ENCODE data around the gene DLGAP1.
"Not testable (repeated sequence)": the region's sequence is repeated elsewhere in the genome, so short reads cannot be mapped to it uniquely, and the experiment has no call there.

Gene DLGAP1

GRCh38 chr18:3615374-3615985 lies 839.6 kb downstream of the DLGAP1 start:
- DNase-seq (ENCODE audit: low read depth in 2 of 3, low spot score in 2 of 3), result no peak

GRCh38 chr18:3612315-3612714 lies 842.8 kb downstream of the DLGAP1 start:
- no peak for DNase-seq (ENCODE audit: low read depth in 2 of 3, low spot score in 2 of 3)

- DNase-seq (ENCODE audit: low read depth in 2 of 3, low spot score in 2 of 3), result no peak
Measured at GRCh38 chr18:3611313-3612090, 843.6 kb downstream of the DLGAP1 start.

- DNase-seq (ENCODE audit: low read depth in 2 of 3, low spot score in 2 of 3), result no peak
Measured at GRCh38 chr18:3610813-3611212, 844.3 kb downstream of the DLGAP1 start.

GRCh38 chr18:3610188-3610708 lies 844.9 kb downstream of the DLGAP1 start:
- DNase-seq (ENCODE audit: low read depth in 2 of 3, low spot score in 2 of 3), result no peak

- DNase-seq (ENCODE audit: low read depth in 2 of 3, low spot score in 2 of 3), result no peak
Measured at GRCh38 chr18:3608488-3608887, 846.6 kb downstream of the DLGAP1 start.

GRCh38 chr18:3608099-3608453 lies 847.0 kb downstream of the DLGAP1 start:
- DNase-seq (ENCODE audit: low read depth in 2 of 3, low spot score in 2 of 3), result not testable (repeated sequence)

- no peak for DNase-seq (ENCODE audit: low read depth in 2 of 3, low spot score in 2 of 3)
Measured at GRCh38 chr18:3607309-3608098, 847.6 kb downstream of the DLGAP1 start.

GRCh38 chr18:3606863-3607262 lies 848.2 kb downstream of the DLGAP1 start:
- DNase-seq (ENCODE audit: low read depth in 2 of 3, low spot score in 2 of 3), result not testable (repeated sequence)

GRCh38 chr18:3605954-3606443 lies 849.1 kb downstream of the DLGAP1 start:
- no peak for DNase-seq (ENCODE audit: low read depth in 2 of 3, low spot score in 2 of 3)

- no peak for DNase-seq (ENCODE audit: low read depth in 2 of 3, low spot score in 2 of 3)
Measured at GRCh38 chr18:3605486-3605952, 849.6 kb downstream of the DLGAP1 start.

- DNase-seq (ENCODE audit: low read depth in 2 of 3, low spot score in 2 of 3), result no peak
Measured at GRCh38 chr18:3604498-3605408, 850.4 kb downstream of the DLGAP1 start.

- DNase-seq (ENCODE audit: low read depth in 2 of 3, low spot score in 2 of 3), result no peak
Measured at GRCh38 chr18:3604235-3604497, 850.9 kb downstream of the DLGAP1 start.

GRCh38 chr18:3603421-3604234 lies 851.5 kb downstream of the DLGAP1 start:
- DNase-seq (ENCODE audit: low read depth in 2 of 3, low spot score in 2 of 3), result no peak

- not testable (repeated sequence) for DNase-seq (ENCODE audit: low read depth in 2 of 3, low spot score in 2 of 3)
Measured at GRCh38 chr18:3601106-3601755, 853.9 kb downstream of the DLGAP1 start.

- DNase-seq (ENCODE audit: low read depth in 2 of 3, low spot score in 2 of 3), result no peak
Measured at GRCh38 chr18:3599861-3600260, 855.2 kb downstream of the DLGAP1 start.

GRCh38 chr18:3599195-3599594 lies 855.9 kb downstream of the DLGAP1 start:
- DNase-seq (ENCODE audit: low read depth in 2 of 3, low spot score in 2 of 3), result no peak

GRCh38 chr18:3598581-3598980 lies 856.5 kb downstream of the DLGAP1 start:
- no peak for DNase-seq (ENCODE audit: low read depth in 2 of 3, low spot score in 2 of 3)
